Inferior parietal cortex (tissue), 1 donor: ENCODE data around the gene BBLN.

Experiments
- DNase-seq: peaks from one replicate; pipeline ENCODE4 v3.0.0-alpha.2; 2016; ENCODE audit errors: extremely low spot score

BBLN gene

GRCh38 chr9:128145536-128145935 lies 14.5 kb upstream of the BBLN start:
- no peak for DNase-seq

- no peak for DNase-seq
Measured at GRCh38 chr9:128145951-128146351, 14.1 kb upstream of the BBLN start.

- no peak for DNase-seq
Measured at GRCh38 chr9:128146591-128147120, 13.4 kb upstream of the BBLN start.

- DNase-seq, result no peak
Measured at GRCh38 chr9:128148509-128149000, 11.5 kb upstream of the BBLN start.

GRCh38 chr9:128149001-128149701 lies 10.9 kb upstream of the BBLN start, which contains the start of gene LCN2:
Gene LCN2 (plus strand): TSS chr9:128149453. CDS start chr9:128149526, 73 bp downstream.
- DNase-seq, result no peak

GRCh38 chr9:128149951-128150593 lies 10.0 kb upstream of the BBLN start:
- no peak for DNase-seq

- no peak for DNase-seq
Measured at GRCh38 chr9:128150594-128151308, 9.3 kb upstream of the BBLN start.

GRCh38 chr9:128151309-128152132 lies 8.5 kb upstream of the BBLN start:
- no peak for DNase-seq

GRCh38 chr9:128152133-128153059 lies 7.7 kb upstream of the BBLN start:
- no peak for DNase-seq

GRCh38 chr9:128153060-128153946 lies 6.8 kb upstream of the BBLN start:
- DNase-seq, result no peak

- DNase-seq, result no peak
Measured at GRCh38 chr9:128153947-128154695, 5.9 kb upstream of the BBLN start.

- DNase-seq, result no peak
Measured at GRCh38 chr9:128155736-128156500, 4.1 kb upstream of the BBLN start.

- DNase-seq, result peak; percentile 28
Measured at GRCh38 chr9:128159522-128159783, 612 bp upstream of the BBLN start.

- DNase-seq, result no peak
Measured at GRCh38 chr9:128160603-128160987, 530 bp downstream of the BBLN start.

- DNase-seq, result no peak
Measured at GRCh38 chr9:128161215-128161902, 1.3 kb downstream of the BBLN start.

GRCh38 chr9:128162215-128163026 lies 2.4 kb downstream of the BBLN start:
- no peak for DNase-seq
